Psoas muscle (tissue), 8 donors: ENCODE results near the gene PRMT1. TPM values are rescaled to one million over a fixed set of nuclear protein-coding genes. Genes with fewer than 3 reads are reported as not detected.

ENCODE experiments used
- ATAC-seq, 4 donors: fragments of 200-7000 bp; cut with Tn5 transposase; one replicate each; pipeline ENCODE4 v1.9.1; 2020; ENCODE audit warnings: moderate library complexity in 3 of 4, mild to moderate bottlenecking in 2 of 4
- DNase-seq, 2 donors: peaks; one replicate each; pipeline ENCODE4 v3.0.0-alpha.2; 2020
- H3K27ac ChIP-seq: fragments of 200-600 bp; one replicate; pipeline ENCODE4 v1.8.0; 2022
- H3K27me3 ChIP-seq, 3 donors: fragments of 200-600 bp in 1 of 3; one replicate each; pipeline versions ENCODE4 v1.6.1 to v1.8.0; 2013 to 2022; ENCODE audit warnings: low read length in 2 of 3, mild to moderate bottlenecking in 2 of 3, moderate library complexity in 1 of 3; ENCODE audit not compliant: insufficient read depth in 3 of 3
- H3K36me3 ChIP-seq, 2 donors: fragments of 200-600 bp in 1 of 2; one replicate each; pipeline versions ENCODE4 v1.6.1 to v1.8.0; 2013 to 2022; ENCODE audit warnings: low read depth in 1 of 2, mild to moderate bottlenecking in 1 of 2, moderate library complexity in 1 of 2; ENCODE audit not compliant: insufficient read depth in 1 of 2
- H3K4me1 ChIP-seq: fragments of 200-600 bp; one replicate; pipeline ENCODE4 v1.8.0; 2022
- H3K4me3 ChIP-seq: fragments of 200-600 bp; one replicate; pipeline ENCODE4 v1.8.0; 2022; ENCODE audit warnings: mild to moderate bottlenecking
- H3K9me3 ChIP-seq: fragments of 200-600 bp; one replicate; pipeline ENCODE4 v1.8.0; 2022
- WGBS, 3 donors: extraction: QIAGEN DNeasy Blood & Tissue Kit; methylation state at CpG; one replicate each; pipeline versions ENCODE4 v1.1.6 to v1.1.7; 2013; 5-methylcytosine and 5-hydroxymethylcytosine counted together
- intact Hi-C, 2 donors: fragments of 100-400 bp; cut with DNase I; formaldehyde crosslinking; loops; one replicate each; pipeline versions ENCODE4 v1.11.0 to v1.14.2; 2022
- polyA plus RNA-seq, 3 donors: library from polyadenylated mRNA; stranded (reverse); fragments of 200-250 nt; gene quantifications; one replicate each; pipeline ENCODE4 v1.2.3, GENCODE V29; 2013
- total RNA-seq, 4 donors: library from RNA; stranded (reverse); fragmentation: NEBNext Ultra II Directional in 2 of 4; extraction: Animal tissue kit (Norgen Biotek cat#: 25700) in 2 of 4; gene quantifications; one replicate each; pipeline versions ENCODE4 v1.2.1 to v1.2.4, GENCODE V29; 2021 to 2023
- TF ChIP-seq, protein P1 (sequence below): fragments of 200-600 bp; IDR thresholded peaks from one replicate; pipeline ENCODE4 v1.8.0; 2022; ENCODE audit warnings: antibody characterized with exemption
- donor health status: healthy with polysubstance abuse.
- donor health status: DM: no; HTN: no; CAD: no; lungs with moderate emphysema.
- donor health status: Bipolar disorder and iron deficiency.
- donor health status: healthy.
- donor health status: DM: yes; HTN: yes; CAD: no.
- donor health status: DM: no; HTN: no; CAD: no.
- donor health status: DM: no; HTN: no; CAD: no.
- donor health status: DM: yes; HTN: yes; CAD: no.

Gene PRMT1
- total and polyA plus RNA-seq, 7 donors: 139 to 424 (median 208) TPM

DNA sequence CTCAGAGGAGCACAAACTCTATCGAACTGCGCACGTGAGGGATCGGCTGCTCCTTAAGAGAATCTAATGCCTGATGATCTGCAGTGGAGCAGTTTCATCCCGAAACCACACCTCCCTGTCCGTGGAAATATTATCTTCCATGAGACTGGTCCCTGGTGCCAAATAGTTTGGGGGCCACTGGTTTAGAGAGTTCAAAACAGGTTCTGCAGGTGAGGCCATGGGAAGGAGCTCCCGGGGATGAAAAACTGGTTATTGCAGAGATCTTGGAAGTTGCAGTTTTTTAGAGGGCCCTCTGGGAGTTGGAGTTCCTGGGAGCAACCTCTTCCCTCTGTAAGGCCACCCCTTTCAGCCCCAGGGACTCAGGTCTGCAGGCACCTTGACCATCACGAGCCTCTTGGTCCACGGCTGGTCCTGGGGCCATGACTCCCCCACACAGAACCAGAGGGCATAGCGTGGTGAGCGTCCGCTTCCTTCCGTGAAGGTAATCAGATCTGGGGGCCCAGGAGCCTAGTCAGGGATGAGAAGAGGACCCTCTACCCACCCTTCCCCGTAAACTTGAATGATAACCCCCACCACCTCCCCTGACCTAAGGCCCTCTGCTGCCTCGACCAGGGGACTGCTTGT lies 16.6 kb upstream of the PRMT1 start:
- 83 to 90% (median 88%) methylated on average over 14 to 15 of the region's 15 CpGs for WGBS, 3 donors
- no peak overlapping the region for H3K4me3 ChIP-seq
- intact Hi-C loops: no loop called here

DNA sequence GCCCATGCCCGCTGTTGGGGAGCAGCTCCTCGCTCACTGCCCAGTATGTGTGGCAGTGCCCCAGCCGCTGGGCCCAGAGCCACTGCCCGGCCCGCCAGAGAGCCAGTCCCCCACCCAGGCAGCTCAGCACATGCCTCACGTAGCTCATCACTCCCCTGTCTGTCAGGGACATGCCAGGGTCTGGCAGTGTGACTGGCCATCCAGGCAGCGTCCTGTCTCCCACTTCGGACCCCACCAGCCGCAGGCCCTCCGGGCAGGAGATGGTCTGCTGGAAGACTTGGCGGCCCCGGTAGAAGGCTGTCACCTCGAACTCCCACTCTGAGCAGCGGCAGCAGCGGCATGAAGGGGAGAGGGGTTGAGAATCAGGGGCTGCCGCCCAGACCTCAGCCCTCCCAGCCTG lies 15.1 kb upstream of the PRMT1 start:
- no peak overlapping the region for H3K4me3 ChIP-seq
- no peak overlapping the region for H3K27ac ChIP-seq
- ATAC-seq (no peak), DNase-seq (no peak)
- H3K36me3 ChIP-seq: peaks cover 5 to 58% of the 10 kb centered on the region in 2 donors
- no peaks in the 10 kb centered on the region for H3K9me3 ChIP-seq
- 87 to 91% (median 89%) methylated on average over 16 of the region's 16 CpGs for WGBS, 3 donors
- H3K4me1 ChIP-seq: peaks cover 8% of the 10 kb centered on the region
- H3K27me3 ChIP-seq: no peaks in the 10 kb centered on the region
- intact Hi-C loops: loop anchor here in 1 of 2 donors (2.0 kb wide), 1 partner anchor 13 kb away; no protein-coding TSS in a partner anchor
- TF ChIP-seq, protein P1, sequence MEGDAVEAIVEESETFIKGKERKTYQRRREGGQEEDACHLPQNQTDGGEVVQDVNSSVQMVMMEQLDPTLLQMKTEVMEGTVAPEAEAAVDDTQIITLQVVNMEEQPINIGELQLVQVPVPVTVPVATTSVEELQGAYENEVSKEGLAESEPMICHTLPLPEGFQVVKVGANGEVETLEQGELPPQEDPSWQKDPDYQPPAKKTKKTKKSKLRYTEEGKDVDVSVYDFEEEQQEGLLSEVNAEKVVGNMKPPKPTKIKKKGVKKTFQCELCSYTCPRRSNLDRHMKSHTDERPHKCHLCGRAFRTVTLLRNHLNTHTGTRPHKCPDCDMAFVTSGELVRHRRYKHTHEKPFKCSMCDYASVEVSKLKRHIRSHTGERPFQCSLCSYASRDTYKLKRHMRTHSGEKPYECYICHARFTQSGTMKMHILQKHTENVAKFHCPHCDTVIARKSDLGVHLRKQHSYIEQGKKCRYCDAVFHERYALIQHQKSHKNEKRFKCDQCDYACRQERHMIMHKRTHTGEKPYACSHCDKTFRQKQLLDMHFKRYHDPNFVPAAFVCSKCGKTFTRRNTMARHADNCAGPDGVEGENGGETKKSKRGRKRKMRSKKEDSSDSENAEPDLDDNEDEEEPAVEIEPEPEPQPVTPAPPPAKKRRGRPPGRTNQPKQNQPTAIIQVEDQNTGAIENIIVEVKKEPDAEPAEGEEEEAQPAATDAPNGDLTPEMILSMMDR: no peak

More for the DNA sequence above, 16.6 kb upstream of the PRMT1 start:
- peaks cover 3% of the 10 kb centered on the region for H3K4me1 ChIP-seq
- no peak overlapping the region for H3K27ac ChIP-seq
- TF ChIP-seq, protein P1: no peak
- H3K36me3 ChIP-seq: peaks cover 5 to 73% of the 10 kb centered on the region in 2 donors
- H3K9me3 ChIP-seq: no peaks in the 10 kb centered on the region
- H3K27me3 ChIP-seq: no peaks in the 10 kb centered on the region
- no peak for ATAC-seq
- DNase-seq: no peak

DNA sequence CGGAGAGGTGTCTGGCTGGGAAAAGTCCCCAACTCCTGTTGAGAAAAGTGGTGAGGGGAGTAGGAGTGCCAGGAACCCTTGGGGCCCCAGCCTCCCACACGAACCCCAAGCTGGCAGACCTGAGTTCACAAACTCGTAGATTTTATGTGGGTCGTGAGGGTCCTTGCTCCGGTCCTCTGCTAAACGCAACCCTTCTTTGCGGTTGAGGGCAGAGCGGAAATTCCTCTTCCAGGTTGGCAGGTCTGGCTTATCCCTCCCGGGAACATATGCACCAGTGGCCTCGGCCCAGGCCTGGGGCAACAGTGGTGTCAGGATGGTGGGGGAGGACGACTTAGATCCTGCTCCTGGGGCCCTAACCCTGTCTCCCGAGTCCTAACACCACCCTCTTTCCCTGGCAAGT lies 13.8 kb upstream of the PRMT1 start:
- DNase-seq: no peak
- TF ChIP-seq, protein P1: no peak
- H3K36me3 ChIP-seq: peaks cover 0 to 45% of the 10 kb centered on the region in 2 donors
- no peak overlapping the region for H3K27ac ChIP-seq
- ATAC-seq: no peak
- no peaks in the 10 kb centered on the region for H3K9me3 ChIP-seq
- H3K4me3 ChIP-seq: no peak overlapping the region
- peaks cover 8% of the 10 kb centered on the region for H3K4me1 ChIP-seq
- intact Hi-C loops: loop anchor here in 1 of 2 donors (2.0 kb wide), 1 partner anchor 14 kb away; no protein-coding TSS in a partner anchor
- no peaks in the 10 kb centered on the region for H3K27me3 ChIP-seq
- WGBS, 3 donors: 85 to 91% (median 86%) methylated on average over 12 of the region's 12 CpGs

DNA sequence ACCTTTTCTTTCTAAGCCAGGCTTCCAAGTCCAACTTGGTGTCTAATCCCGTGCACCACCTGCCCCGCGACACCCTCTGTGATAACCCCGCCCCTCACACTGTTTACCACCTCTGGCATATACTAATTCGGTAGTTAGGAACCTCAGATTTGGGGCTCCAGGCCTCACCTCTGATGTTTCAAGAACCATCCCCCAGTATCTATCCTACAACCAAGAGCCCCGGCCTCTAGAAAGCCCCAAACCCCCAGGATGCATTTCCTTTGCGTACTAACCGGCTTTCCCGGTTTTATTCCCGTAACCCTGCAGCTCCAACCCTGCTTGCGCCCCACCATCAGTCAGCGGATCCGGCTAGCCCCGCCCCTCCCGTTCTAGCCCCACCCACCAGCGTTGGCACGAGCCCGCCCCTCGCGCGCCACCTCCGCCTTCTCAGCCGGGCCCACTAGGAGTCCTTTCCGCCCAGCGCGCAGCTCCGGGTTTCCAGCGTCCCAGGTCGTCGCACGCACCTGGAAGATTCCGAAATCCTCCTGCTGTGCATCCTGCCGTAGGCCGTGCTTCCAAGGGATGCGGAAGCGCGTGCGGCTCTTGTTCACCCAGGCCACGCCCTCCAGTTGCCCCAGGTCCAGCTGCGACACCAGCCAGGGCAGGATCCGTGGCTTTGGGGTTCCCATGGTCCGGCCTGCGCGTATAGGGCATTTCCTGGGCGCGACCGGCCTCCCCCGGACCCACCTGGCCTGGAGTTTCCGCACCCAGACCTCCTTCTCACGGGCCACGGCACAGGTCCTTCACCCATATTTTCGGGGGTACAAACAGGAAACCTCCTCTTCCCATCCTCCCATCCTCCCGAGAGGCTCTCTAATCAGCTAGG lies 12.7 kb upstream of the PRMT1 start:
- 0 to 1% (median 1%) methylated on average over 52 to 53 of the region's 53 CpGs for WGBS, 3 donors

More for the DNA sequence above, 12.7 kb upstream of the PRMT1 start:
- H3K27ac ChIP-seq: peak overlapping the region; percentile 49
- peak; percentile 89 to 94 for DNase-seq
- intact Hi-C loops: no loop called here
- TF ChIP-seq, protein P1: no peak
- ATAC-seq: peak; percentile 80 to 87 (median 82)
- H3K27me3 ChIP-seq: no peaks in the 10 kb centered on the region
- no peaks in the 10 kb centered on the region for H3K9me3 ChIP-seq
- H3K4me3 ChIP-seq: peak overlapping the region; percentile 70
- H3K4me1 ChIP-seq: peaks cover 8% of the 10 kb centered on the region
- peaks cover 0 to 34% of the 10 kb centered on the region in 2 donors for H3K36me3 ChIP-seq
